ENCODE data around the gene RPL27A.

RPL27A gene

GRCh38 chr11:8720352-8720751, 37.8 kb downstream of the RPL27A start:
- ChIA-PET POLR2A (no interaction called here), CTCF (interaction anchor here (0.6 kb wide), 1 partner anchor 66 kb away, joined by 3 read pairs; no protein-coding TSS in a partner anchor)
- no peaks in the 10 kb centered on the region for H3K9me3 ChIP-seq (ENCODE audit: control insufficient read depth, insufficient read depth, low read depth, low read length)
- TF ChIP-seq KLF10 (tag by site-specific recombination; IDR thresholded peaks at IDR 0.05) (no peak), ZFP3 (tag by site-specific recombination; IDR thresholded peaks at IDR 0.05; ENCODE audit: low read depth) (no peak), BCL11A (tag by site-specific recombination; IDR thresholded peaks at IDR 0.05; ENCODE audit: low read depth) (no peak)
- TF ChIP-seq, protein P1, sequence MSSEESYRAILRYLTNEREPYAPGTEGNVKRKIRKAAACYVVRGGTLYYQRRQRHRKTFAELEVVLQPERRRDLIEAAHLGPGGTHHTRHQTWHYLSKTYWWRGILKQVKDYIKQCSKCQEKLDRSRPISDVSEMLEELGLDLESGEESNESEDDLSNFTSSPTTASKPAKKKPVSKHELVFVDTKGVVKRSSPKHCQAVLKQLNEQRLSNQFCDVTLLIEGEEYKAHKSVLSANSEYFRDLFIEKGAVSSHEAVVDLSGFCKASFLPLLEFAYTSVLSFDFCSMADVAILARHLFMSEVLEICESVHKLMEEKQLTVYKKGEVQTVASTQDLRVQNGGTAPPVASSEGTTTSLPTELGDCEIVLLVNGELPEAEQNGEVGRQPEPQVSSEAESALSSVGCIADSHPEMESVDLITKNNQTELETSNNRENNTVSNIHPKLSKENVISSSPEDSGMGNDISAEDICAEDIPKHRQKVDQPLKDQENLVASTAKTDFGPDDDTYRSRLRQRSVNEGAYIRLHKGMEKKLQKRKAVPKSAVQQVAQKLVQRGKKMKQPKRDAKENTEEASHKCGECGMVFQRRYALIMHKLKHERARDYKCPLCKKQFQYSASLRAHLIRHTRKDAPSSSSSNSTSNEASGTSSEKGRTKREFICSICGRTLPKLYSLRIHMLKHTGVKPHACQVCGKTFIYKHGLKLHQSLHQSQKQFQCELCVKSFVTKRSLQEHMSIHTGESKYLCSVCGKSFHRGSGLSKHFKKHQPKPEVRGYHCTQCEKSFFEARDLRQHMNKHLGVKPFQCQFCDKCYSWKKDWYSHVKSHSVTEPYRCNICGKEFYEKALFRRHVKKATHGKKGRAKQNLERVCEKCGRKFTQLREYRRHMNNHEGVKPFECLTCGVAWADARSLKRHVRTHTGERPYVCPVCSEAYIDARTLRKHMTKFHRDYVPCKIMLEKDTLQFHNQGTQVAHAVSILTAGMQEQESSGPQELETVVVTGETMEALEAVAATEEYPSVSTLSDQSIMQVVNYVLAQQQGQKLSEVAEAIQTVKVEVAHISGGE (tag by site-specific recombination; conservative IDR thresholded peaks at IDR 0.05; ENCODE audit: low read depth), result no peak
- TF ChIP-seq, protein P2, sequence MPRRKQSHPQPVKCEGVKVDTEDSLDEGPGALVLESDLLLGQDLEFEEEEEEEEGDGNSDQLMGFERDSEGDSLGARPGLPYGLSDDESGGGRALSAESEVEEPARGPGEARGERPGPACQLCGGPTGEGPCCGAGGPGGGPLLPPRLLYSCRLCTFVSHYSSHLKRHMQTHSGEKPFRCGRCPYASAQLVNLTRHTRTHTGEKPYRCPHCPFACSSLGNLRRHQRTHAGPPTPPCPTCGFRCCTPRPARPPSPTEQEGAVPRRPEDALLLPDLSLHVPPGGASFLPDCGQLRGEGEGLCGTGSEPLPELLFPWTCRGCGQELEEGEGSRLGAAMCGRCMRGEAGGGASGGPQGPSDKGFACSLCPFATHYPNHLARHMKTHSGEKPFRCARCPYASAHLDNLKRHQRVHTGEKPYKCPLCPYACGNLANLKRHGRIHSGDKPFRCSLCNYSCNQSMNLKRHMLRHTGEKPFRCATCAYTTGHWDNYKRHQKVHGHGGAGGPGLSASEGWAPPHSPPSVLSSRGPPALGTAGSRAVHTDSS (tag by site-specific recombination; IDR thresholded peaks at IDR 0.05), result no peak
- peaks cover 2% of the 10 kb centered on the region; the same call in 1 of the 2 replicates for H3K4me1 ChIP-seq (ENCODE audit: control insufficient read depth, insufficient read depth, low read length)
- H3K27ac ChIP-seq (ENCODE audit: extremely low read depth, low read depth, low read length), result no peak overlapping the region
- no peaks in the 10 kb centered on the region for H3K36me3 ChIP-seq (ENCODE audit: control insufficient read depth in 2 of 2, insufficient read depth in 1 of 2, low read length in 2 of 2)
- H3K4me3 ChIP-seq (ENCODE audit: low read depth, low read length), result no peak overlapping the region

DNA sequence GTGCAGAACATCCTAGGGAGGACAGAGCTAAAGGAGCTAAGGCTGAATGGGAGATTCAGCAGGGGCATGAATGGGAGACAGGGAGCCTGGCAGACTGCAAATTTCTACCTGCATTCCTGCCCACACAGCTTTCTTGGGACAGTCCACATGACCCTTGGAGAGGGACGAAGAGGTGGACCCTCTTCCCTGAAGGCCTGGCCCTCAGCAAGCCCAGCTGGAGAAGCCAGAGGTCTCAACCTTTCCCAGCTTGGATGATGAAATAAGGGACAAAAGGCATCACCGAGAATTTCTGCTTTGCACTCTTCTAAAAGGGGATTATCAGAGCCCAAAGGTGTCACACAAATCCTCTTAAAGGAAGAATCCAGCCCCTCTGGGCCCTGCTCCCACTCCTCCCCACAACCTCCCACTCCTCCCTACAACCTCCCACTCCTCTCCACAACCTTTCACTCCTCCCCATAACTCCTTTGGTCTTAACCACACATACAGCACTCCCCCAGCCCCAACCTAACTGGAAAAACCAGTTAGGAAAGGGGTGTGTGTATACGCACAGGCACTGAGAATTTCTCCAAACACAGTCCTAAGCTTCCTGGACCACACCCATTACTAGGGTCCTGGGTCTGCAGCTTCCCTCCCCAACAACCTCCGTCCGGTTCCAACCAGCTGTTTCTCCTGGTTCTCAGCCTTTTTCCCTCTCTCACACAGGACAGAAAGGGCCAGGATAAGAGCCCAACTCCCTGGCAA, 38.4 kb downstream of the RPL27A start:
- Histone ChIP-seq H3K27ac (ENCODE audit: extremely low read depth, low read depth, low read length) (no peak overlapping the region), H3K4me3 (ENCODE audit: low read depth, low read length) (no peak overlapping the region), H3K36me3 (ENCODE audit: control insufficient read depth in 2 of 2, insufficient read depth in 1 of 2, low read length in 2 of 2) (peaks cover 0 to 4% of the 10 kb centered on the region in 2 experiments; a peak in 1 of 3 replicates), H3K9me3 (ENCODE audit: control insufficient read depth, insufficient read depth, low read depth, low read length) (no peaks in the 10 kb centered on the region), H3K4me1 (ENCODE audit: control insufficient read depth, insufficient read depth, low read length) (peaks cover 2% of the 10 kb centered on the region; the same call in 1 of the 2 replicates)
- POLR2A ChIA-PET, result no interaction called here
- TF ChIP-seq HOXA7 (CRISPR knock-in tag; IDR thresholded peaks at IDR 0.05; ENCODE audit: borderline replicate concordance) (no peak), ZNF184 (tag by site-specific recombination; IDR thresholded peaks at IDR 0.05) (no peak), ZNF449 (tag by site-specific recombination; IDR thresholded peaks at IDR 0.05) (peak; percentile 94), PRDM1 (tag by site-specific recombination; IDR thresholded peaks at IDR 0.05) (no peak), ZFHX2 (tag by site-specific recombination; conservative IDR thresholded peaks at IDR 0.05) (peak; percentile 85), EGR2 (tag by site-specific recombination; IDR thresholded peaks at IDR 0.05; ENCODE audit: low read depth) (peak; percentile 85), ZNF394 (tag by site-specific recombination; IDR thresholded peaks at IDR 0.05; ENCODE audit: borderline replicate concordance) (no peak)
- TF ChIP-seq, protein P3, sequence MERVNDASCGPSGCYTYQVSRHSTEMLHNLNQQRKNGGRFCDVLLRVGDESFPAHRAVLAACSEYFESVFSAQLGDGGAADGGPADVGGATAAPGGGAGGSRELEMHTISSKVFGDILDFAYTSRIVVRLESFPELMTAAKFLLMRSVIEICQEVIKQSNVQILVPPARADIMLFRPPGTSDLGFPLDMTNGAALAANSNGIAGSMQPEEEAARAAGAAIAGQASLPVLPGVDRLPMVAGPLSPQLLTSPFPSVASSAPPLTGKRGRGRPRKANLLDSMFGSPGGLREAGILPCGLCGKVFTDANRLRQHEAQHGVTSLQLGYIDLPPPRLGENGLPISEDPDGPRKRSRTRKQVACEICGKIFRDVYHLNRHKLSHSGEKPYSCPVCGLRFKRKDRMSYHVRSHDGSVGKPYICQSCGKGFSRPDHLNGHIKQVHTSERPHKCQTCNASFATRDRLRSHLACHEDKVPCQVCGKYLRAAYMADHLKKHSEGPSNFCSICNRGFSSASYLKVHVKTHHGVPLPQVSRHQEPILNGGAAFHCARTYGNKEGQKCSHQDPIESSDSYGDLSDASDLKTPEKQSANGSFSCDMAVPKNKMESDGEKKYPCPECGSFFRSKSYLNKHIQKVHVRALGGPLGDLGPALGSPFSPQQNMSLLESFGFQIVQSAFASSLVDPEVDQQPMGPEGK (tag by site-specific recombination; IDR thresholded peaks at IDR 0.05), result no peak
- CTCF ChIA-PET, result no interaction called here
